HCT116 (cell line): Measurements from ENCODE around the gene ABI3. TPM values are rescaled to one million over a fixed set of nuclear protein-coding genes. Genes with fewer than 3 reads are reported as not detected.
"Not testable (repeated sequence)": the region's sequence is repeated elsewhere in the genome, so short reads cannot be mapped to it uniquely, and the experiment has no call there.

Experiments used
- ATAC-seq: fragments of 200-7000 bp; cut with Tn5 transposase; 2 replicates; pipeline ENCODE4 v1.9.1; 2020; ENCODE audit warnings: mild to moderate bottlenecking, moderate library complexity
- BruUV-seq: library from RNA; stranded (reverse); fragments of 400-500 nt; replicated peaks from 2 replicates; lab custom pipeline; 2021; lab: Mats Ljungman, UMichigan
- CTCF ChIA-PET: fragments of 300-600 bp; sonication (Branson Sonifier 250); formaldehyde crosslinking; loops from one replicate; lab custom pipeline; 2021; ENCODE audit warnings: antibody characterized with exemption; lab: Charles Lee
- POLR2A ChIA-PET: fragments of 300-600, 350-600 bp; sonication (Branson Sonifier 250); formaldehyde crosslinking; loops from one replicate; lab custom pipeline; 2021; ENCODE audit warnings: antibody characterized with exemption; lab: Charles Lee
- RAD21 ChIA-PET, 2 experiments: fragments of 300-600 bp; sonication (Branson Sonifier 250); formaldehyde crosslinking; loops; one replicate each; lab custom pipeline; 2023; ENCODE audit warnings: low total read pairs in 2 of 2; ENCODE audit not compliant: uncharacterized antibody in 2 of 2, unreplicated experiment in 2 of 2, low non-redundant PET in 1 of 2; lab: Charles Lee
- DNase-seq: peaks from one replicate; pipeline ENCODE4 v3.0.0-alpha.2; 2010; ENCODE audit warnings: low read depth, low spot score
- H2AFZ ChIP-seq: fragments of 200-600 bp; shearing (Covaris generic), sonication (generic); 2 replicates; pipeline ENCODE4 v1.6.1; 2017; ENCODE audit warnings: low read depth, mixed run types, mixed read lengths, antibody characterized with exemption, low read length; ENCODE audit not compliant: poor library complexity, severe bottlenecking
- H3K27ac ChIP-seq: 2 replicates; pipeline ENCODE4 v1.5.1; 2012; ENCODE audit warnings: low read depth, low read length
- H3K27me3 ChIP-seq: fragments of 200-600 bp; sonication (generic); 2 replicates; pipeline ENCODE4 v1.6.1; 2016; ENCODE audit warnings: mixed run types, low read length, mixed read lengths; ENCODE audit not compliant: insufficient read depth
- H3K36me3 ChIP-seq, 2 experiments: fragments of 200-500 bp in 1 of 2; fragments of 200-600 bp in 1 of 2; sonication (Bioruptor generic) in 1 of 2; sonication (generic) in 1 of 2; 2 replicates each; pipeline versions ENCODE4 v1.5.1 to v1.6.1; 2014 to 2016; ENCODE audit warnings: low read length in 2 of 2, inconsistent platforms in 1 of 2, mixed read lengths in 1 of 2, mixed run types in 1 of 2; ENCODE audit not compliant: insufficient read depth in 2 of 2, control insufficient read depth in 1 of 2
- H3K4me1 ChIP-seq, 2 experiments: fragments of 200-600 bp in 1 of 2; sonication (generic) in 1 of 2; 2 replicates each; pipeline versions ENCODE4 v1.5.1 to v1.6.1; 2012 to 2017; ENCODE audit warnings: low read length in 2 of 2, inconsistent platforms in 1 of 2, mild to moderate bottlenecking in 1 of 2, mixed read lengths in 1 of 2, mixed run types in 1 of 2, moderate library complexity in 1 of 2; ENCODE audit not compliant: insufficient read depth in 2 of 2, control insufficient read depth in 1 of 2
- H3K4me2 ChIP-seq: fragments of 200-600 bp; sonication (generic); 2 replicates; pipeline ENCODE4 v1.6.1; 2017; ENCODE audit warnings: mixed run types, low read length, mixed read lengths
- H3K4me3 ChIP-seq, 2 experiments: fragments of 200-600 bp in 1 of 2; sonication (generic) in 1 of 2; replicated peaks in 1 of 2; 2 replicates each; pipeline ENCODE4 v1.5.1; 2011 to 2016; ENCODE audit warnings: low read length in 2 of 2, control low read depth in 1 of 2, low read depth in 1 of 2, mild to moderate bottlenecking in 1 of 2, mixed read lengths in 1 of 2, mixed run types in 1 of 2
- H3K79me2 ChIP-seq: fragments of 200-600 bp; sonication (generic); 2 replicates; pipeline ENCODE4 v1.6.1; 2017; ENCODE audit warnings: mild to moderate bottlenecking, mixed run types, low read length, moderate library complexity, mixed read lengths; ENCODE audit not compliant: insufficient read depth
- H3K9ac ChIP-seq: fragments of 200-600 bp; sonication (generic); 2 replicates; pipeline ENCODE4 v1.6.1; 2016; ENCODE audit warnings: low read length, mixed read lengths
- H3K9me2 ChIP-seq: fragments of 200-600 bp; sonication (generic), shearing (Covaris generic); 2 replicates; pipeline ENCODE4 v1.6.1; 2017; ENCODE audit warnings: mixed run types, mild to moderate bottlenecking, moderate library complexity; ENCODE audit not compliant: insufficient read depth
- H3K9me3 ChIP-seq, 2 experiments: fragments of 200-500 bp in 1 of 2; fragments of 200-600 bp in 1 of 2; sonication (Bioruptor generic) in 1 of 2; sonication (generic) in 1 of 2; 2 replicates each; pipeline ENCODE4 v1.6.1; 2014 to 2017; ENCODE audit warnings: low read length in 2 of 2, mixed read lengths in 2 of 2, inconsistent platforms in 1 of 2, low read depth in 1 of 2, mild to moderate bottlenecking in 1 of 2, mixed run types in 1 of 2, moderate library complexity in 1 of 2; ENCODE audit not compliant: control insufficient read depth in 1 of 2, insufficient read depth in 1 of 2
- H4K20me1 ChIP-seq: fragments of 200-600 bp; sonication (generic), shearing (Covaris generic); 2 replicates; pipeline ENCODE4 v1.6.1; 2017; ENCODE audit warnings: mixed run types, mild to moderate bottlenecking, moderate library complexity; ENCODE audit not compliant: insufficient read depth
- FOSL1 ChIP-seq: IDR thresholded peaks from 2 replicates; pipeline ENCODE4 v1.6.1; 2012; ENCODE audit warnings: low read depth
- SRF ChIP-seq: IDR thresholded peaks from 2 replicates; pipeline ENCODE4 v1.6.1; 2012; ENCODE audit warnings: low read depth
- TCF7L2 ChIP-seq: IDR thresholded peaks from 2 replicates; pipeline ENCODE4 v1.7.0; 2011; ENCODE audit warnings: borderline replicate concordance, inconsistent platforms; ENCODE audit not compliant: insufficient read depth, insufficient read length; ENCODE audit errors: extremely low read depth
- intact Hi-C: fragments of 100-400 bp; cut with micrococcal nuclease; formaldehyde crosslinking; loops from 2 replicates; pipeline ENCODE4 v1.10.0; 2022
- total RNA-seq: library from RNA; stranded (reverse); gene quantifications from one replicate; pipeline ENCODE4 v1.2.1, GENCODE V29; 2021; ENCODE audit not compliant: unreplicated experiment
- TF ChIP-seq, protein P1 (sequence below), 3 experiments: fragments of 200-600 bp in 1 of 3; sonication (generic) in 1 of 3; IDR thresholded peaks in 2 of 3; conservative IDR thresholded peaks in 1 of 3; 2 replicates each; pipeline ENCODE4 v1.5.1; 2012 to 2017; ENCODE audit warnings: low read depth in 2 of 3, low read length in 2 of 3, antibody characterized with exemption in 1 of 3, borderline replicate concordance in 1 of 3, control low read depth in 1 of 3, mild to moderate bottlenecking in 1 of 3, mixed read lengths in 1 of 3, mixed run types in 1 of 3, moderate library complexity in 1 of 3; ENCODE audit not compliant: insufficient read depth in 1 of 3
- TF ChIP-seq, protein P2 (sequence below): IDR thresholded peaks from 2 replicates; pipeline ENCODE4 v1.6.1; 2011; ENCODE audit warnings: mild to moderate bottlenecking, low read length, moderate library complexity; ENCODE audit not compliant: insufficient replicate concordance; ENCODE audit errors: extremely low read depth
- TF ChIP-seq, protein P3 (sequence below): IDR thresholded peaks from 2 replicates; pipeline ENCODE4 v1.6.1; 2012

ABI3 gene
- total RNA-seq, 1 experiment from 2014 or later, result 0.12 TPM

DNA sequence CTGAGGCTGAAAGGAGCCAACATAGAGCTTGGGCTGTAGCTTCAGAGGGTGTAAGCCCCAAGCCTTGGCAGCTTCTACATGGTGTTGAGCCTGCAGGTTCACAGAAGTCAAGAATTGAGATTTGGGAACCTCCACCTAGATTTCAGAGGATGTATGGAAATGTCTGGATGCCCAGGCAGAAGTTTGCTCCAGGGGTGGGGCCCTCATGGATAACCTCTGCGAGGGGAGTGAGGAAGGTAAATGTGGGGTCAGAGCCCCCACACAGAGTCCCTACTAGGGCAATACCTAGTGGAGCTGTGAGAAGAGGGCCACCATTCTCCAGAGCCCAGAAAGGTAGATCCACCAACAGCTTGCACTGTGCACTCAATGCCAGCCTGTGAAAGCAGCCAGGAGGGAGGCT, 25.1 kb upstream of the ABI3 start:
- H2AFZ ChIP-seq, intact Hi-C loops, RAD21 ChIA-PET, ATAC-seq, CTCF ChIA-PET, H3K9ac ChIP-seq, H3K9me3 ChIP-seq, DNase-seq, BruUV-seq, H3K4me2 ChIP-seq, H3K4me3 ChIP-seq, POLR2A ChIA-PET, H3K79me2 ChIP-seq, H3K27me3 ChIP-seq, H3K9me2 ChIP-seq, H3K36me3 ChIP-seq, H3K4me1 ChIP-seq, H3K27ac ChIP-seq, H4K20me1 ChIP-seq: not testable (repeated sequence)
- TF ChIP-seq, protein P1, sequence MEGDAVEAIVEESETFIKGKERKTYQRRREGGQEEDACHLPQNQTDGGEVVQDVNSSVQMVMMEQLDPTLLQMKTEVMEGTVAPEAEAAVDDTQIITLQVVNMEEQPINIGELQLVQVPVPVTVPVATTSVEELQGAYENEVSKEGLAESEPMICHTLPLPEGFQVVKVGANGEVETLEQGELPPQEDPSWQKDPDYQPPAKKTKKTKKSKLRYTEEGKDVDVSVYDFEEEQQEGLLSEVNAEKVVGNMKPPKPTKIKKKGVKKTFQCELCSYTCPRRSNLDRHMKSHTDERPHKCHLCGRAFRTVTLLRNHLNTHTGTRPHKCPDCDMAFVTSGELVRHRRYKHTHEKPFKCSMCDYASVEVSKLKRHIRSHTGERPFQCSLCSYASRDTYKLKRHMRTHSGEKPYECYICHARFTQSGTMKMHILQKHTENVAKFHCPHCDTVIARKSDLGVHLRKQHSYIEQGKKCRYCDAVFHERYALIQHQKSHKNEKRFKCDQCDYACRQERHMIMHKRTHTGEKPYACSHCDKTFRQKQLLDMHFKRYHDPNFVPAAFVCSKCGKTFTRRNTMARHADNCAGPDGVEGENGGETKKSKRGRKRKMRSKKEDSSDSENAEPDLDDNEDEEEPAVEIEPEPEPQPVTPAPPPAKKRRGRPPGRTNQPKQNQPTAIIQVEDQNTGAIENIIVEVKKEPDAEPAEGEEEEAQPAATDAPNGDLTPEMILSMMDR (IDR thresholded peaks at IDR 0.05 in 2 of 3, conservative IDR thresholded peaks at IDR 0.05 in 1 of 3; ENCODE audit: borderline replicate concordance in 1 of 3, insufficient read depth in 1 of 3, low read depth in 2 of 3, low read length in 2 of 3), result peak in 1 of 3 experiments; percentile 34; a peak in 2 of 6 replicates

DNA sequence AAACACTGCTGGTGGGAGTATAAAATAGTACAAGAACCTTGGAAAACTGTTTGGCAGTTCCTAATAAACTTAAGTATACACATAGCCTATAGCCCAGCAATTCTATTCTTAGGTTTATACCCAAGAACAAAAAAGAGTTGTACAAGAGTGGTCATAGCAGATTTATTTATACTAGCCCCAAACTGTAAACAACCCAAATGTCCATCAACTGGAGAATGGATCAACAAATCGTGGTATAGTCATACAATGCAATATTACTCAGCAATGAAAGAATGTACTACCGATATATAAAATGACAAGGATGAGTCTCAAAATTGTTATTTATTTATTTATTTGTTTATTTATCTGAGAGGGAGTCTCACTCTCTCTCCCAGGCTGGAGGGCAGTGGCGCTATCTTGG, 23.2 kb upstream of the ABI3 start:
- Histone ChIP-seq H4K20me1 (no peaks in the 10 kb centered on the region), H3K4me3 (no peak overlapping the region), H3K27me3 (no peaks in the 10 kb centered on the region), H3K9me2 (no peaks in the 10 kb centered on the region), H3K9ac (no peak overlapping the region), H3K36me3 (no peaks in the 10 kb centered on the region), H2AFZ (no peak overlapping the region), H3K4me1 (peaks cover 6 to 15% of the 10 kb centered on the region in 2 experiments; a peak in 3 of 4 replicates), H3K4me2 (no peak overlapping the region), H3K9me3 (peaks cover 0 to 6% of the 10 kb centered on the region in 2 experiments; a peak in 1 of 4 replicates), H3K79me2 (no peaks in the 10 kb centered on the region), H3K27ac (no peak overlapping the region)
- TF ChIP-seq, protein P2, sequence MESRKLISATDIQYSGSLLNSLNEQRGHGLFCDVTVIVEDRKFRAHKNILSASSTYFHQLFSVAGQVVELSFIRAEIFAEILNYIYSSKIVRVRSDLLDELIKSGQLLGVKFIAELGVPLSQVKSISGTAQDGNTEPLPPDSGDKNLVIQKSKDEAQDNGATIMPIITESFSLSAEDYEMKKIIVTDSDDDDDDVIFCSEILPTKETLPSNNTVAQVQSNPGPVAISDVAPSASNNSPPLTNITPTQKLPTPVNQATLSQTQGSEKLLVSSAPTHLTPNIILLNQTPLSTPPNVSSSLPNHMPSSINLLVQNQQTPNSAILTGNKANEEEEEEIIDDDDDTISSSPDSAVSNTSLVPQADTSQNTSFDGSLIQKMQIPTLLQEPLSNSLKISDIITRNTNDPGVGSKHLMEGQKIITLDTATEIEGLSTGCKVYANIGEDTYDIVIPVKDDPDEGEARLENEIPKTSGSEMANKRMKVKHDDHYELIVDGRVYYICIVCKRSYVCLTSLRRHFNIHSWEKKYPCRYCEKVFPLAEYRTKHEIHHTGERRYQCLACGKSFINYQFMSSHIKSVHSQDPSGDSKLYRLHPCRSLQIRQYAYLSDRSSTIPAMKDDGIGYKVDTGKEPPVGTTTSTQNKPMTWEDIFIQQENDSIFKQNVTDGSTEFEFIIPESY, result no peak
- TF ChIP-seq TCF7L2 (no peak), FOSL1 (no peak), SRF (no peak)
- TF ChIP-seq, protein P3, sequence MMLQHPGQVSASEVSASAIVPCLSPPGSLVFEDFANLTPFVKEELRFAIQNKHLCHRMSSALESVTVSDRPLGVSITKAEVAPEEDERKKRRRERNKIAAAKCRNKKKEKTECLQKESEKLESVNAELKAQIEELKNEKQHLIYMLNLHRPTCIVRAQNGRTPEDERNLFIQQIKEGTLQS, result no peak
- BruUV-seq, result no TSS peak
- ChIA-PET RAD21 (no interaction called here), CTCF (no interaction called here), POLR2A (no interaction called here)
- ATAC-seq (no peak), DNase-seq (no peak)
- intact Hi-C loops, result no loop called here
